Measurements from ENCODE around the gene UCK2.

The UCK2 gene

GRCh38 chr1:165936542-165936941 lies 109.1 kb downstream of the UCK2 start:
- TF ChIP-seq CTCF (IDR thresholded peaks at IDR 0.05), result no peak

GRCh38 chr1:165937829-165938228 lies 110.4 kb downstream of the UCK2 start:
- Histone ChIP-seq H3K4me1 (no peaks in the 10 kb centered on the region), H2AFZ (no peak overlapping the region), H3K4me3 (ENCODE audit: low read depth, low read length) (no peak overlapping the region), H3K4me2 (ENCODE audit: low read length) (no peak overlapping the region), H3K27ac (no peak overlapping the region), H3K9ac (no peak overlapping the region), H3K9me3 (ENCODE audit: control insufficient read depth, low read length) (no peaks in the 10 kb centered on the region), H3K36me3 (ENCODE audit: control insufficient read depth, insufficient read depth, low read length) (no peaks in the 10 kb centered on the region), H3K79me2 (no peaks in the 10 kb centered on the region), H3K27me3 (ENCODE audit: control insufficient read depth, insufficient read depth, low read length) (no peaks in the 10 kb centered on the region)
- TF ChIP-seq CTCF (IDR thresholded peaks at IDR 0.05), result no peak

More at GRCh38 chr1:165936542-165936941, 109.1 kb downstream of the UCK2 start:
- H3K9ac ChIP-seq, result no peak overlapping the region
- no peaks in the 10 kb centered on the region for H3K79me2 ChIP-seq
- H3K4me1 ChIP-seq, result no peaks in the 10 kb centered on the region
- no peaks in the 10 kb centered on the region for H3K36me3 ChIP-seq (ENCODE audit: control insufficient read depth, insufficient read depth, low read length)
- no peaks in the 10 kb centered on the region for H3K9me3 ChIP-seq (ENCODE audit: control insufficient read depth, low read length)
- no peaks in the 10 kb centered on the region for H3K27me3 ChIP-seq (ENCODE audit: control insufficient read depth, insufficient read depth, low read length)
- no peak overlapping the region for H3K4me2 ChIP-seq (ENCODE audit: low read length)
- H2AFZ ChIP-seq, result no peak overlapping the region
- no peak overlapping the region for H3K4me3 ChIP-seq (ENCODE audit: low read depth, low read length)
- H3K27ac ChIP-seq, result no peak overlapping the region

DNA sequence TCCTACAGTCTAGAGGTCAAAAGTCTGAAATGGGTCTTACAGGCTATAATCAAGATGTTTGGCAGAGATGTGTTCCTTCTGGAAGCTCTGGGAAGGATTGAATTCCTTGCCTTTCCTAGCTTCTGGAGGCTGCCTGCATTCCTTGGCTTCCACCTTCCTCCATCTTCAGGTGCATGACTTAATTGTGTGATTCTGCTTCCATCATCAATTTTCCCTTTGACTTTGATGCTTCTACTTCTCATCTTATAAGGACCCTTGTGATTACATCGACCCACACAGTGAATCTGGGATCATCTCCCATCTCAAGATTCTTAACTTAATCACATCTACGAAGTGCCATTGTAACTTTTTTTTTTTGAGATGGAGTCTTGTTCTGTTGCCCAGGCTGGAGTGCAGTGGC lies 111.4 kb downstream of the UCK2 start:
- TF ChIP-seq CTCF (IDR thresholded peaks at IDR 0.05), result no peak
- H3K4me2 ChIP-seq (ENCODE audit: low read length), result no peak overlapping the region
- no peaks in the 10 kb centered on the region for H3K9me3 ChIP-seq (ENCODE audit: control insufficient read depth, low read length)
- H3K27ac ChIP-seq, result no peak overlapping the region
- H3K79me2 ChIP-seq, result no peaks in the 10 kb centered on the region
- H3K4me3 ChIP-seq (ENCODE audit: low read depth, low read length), result no peak overlapping the region
- H3K27me3 ChIP-seq (ENCODE audit: control insufficient read depth, insufficient read depth, low read length), result no peaks in the 10 kb centered on the region
- H3K36me3 ChIP-seq (ENCODE audit: control insufficient read depth, insufficient read depth, low read length), result no peaks in the 10 kb centered on the region
- H3K4me1 ChIP-seq, result no peaks in the 10 kb centered on the region
- no peak overlapping the region for H2AFZ ChIP-seq
- no peak overlapping the region for H3K9ac ChIP-seq

- Histone ChIP-seq H3K4me1 (no peaks in the 10 kb centered on the region), H3K27ac (no peak overlapping the region), H3K9ac (no peak overlapping the region), H3K4me2 (ENCODE audit: low read length) (no peak overlapping the region), H3K36me3 (ENCODE audit: control insufficient read depth, insufficient read depth, low read length) (no peaks in the 10 kb centered on the region), H3K27me3 (ENCODE audit: control insufficient read depth, insufficient read depth, low read length) (no peaks in the 10 kb centered on the region), H3K9me3 (ENCODE audit: control insufficient read depth, low read length) (no peaks in the 10 kb centered on the region), H2AFZ (no peak overlapping the region), H3K79me2 (no peaks in the 10 kb centered on the region), H3K4me3 (ENCODE audit: low read depth, low read length) (no peak overlapping the region)
- no peak for TF ChIP-seq CTCF (IDR thresholded peaks at IDR 0.05)
Observed at GRCh38 chr1:165941531-165941930, 114.1 kb downstream of the UCK2 start.

DNA sequence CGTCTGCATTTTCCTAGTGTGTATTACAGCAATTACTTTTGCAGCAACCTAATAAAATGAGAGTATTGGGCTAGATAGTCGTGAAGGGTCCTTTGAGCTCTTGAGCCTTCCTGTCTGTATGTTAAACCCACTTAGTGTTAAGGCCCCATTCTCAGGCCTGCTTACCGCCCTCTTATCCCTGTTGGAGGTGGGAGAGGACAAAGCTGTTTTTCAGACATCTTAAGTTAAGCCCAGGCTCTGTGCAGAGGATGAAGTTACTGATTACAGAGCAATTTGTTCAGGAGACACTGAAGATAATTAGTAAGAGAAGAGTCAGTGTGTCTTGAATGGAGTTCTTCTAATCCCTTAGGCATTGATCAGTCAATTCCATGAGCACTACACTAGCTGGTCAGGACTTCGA lies 114.6 kb downstream of the UCK2 start:
- H3K4me3 ChIP-seq (ENCODE audit: low read depth, low read length), result no peak overlapping the region
- no peaks in the 10 kb centered on the region for H3K9me3 ChIP-seq (ENCODE audit: control insufficient read depth, low read length)
- H3K9ac ChIP-seq, result no peak overlapping the region
- H3K79me2 ChIP-seq, result no peaks in the 10 kb centered on the region
- TF ChIP-seq CTCF (IDR thresholded peaks at IDR 0.05), result no peak
- no peak overlapping the region for H2AFZ ChIP-seq
- H3K4me2 ChIP-seq (ENCODE audit: low read length), result no peak overlapping the region
- no peak overlapping the region for H3K27ac ChIP-seq
- no peaks in the 10 kb centered on the region for H3K27me3 ChIP-seq (ENCODE audit: control insufficient read depth, insufficient read depth, low read length)
- no peaks in the 10 kb centered on the region for H3K4me1 ChIP-seq
- H3K36me3 ChIP-seq (ENCODE audit: control insufficient read depth, insufficient read depth, low read length), result no peaks in the 10 kb centered on the region

All from parathyroid adenoma (tissue), 2 donors.